Mesendoderm (in vitro differentiated cells): ENCODE data around the gene APOL5.

Source experiments
- DNase-seq: peaks from one replicate; pipeline ENCODE4 v3.0.0; 2013
- H2AK5ac ChIP-seq: 2 replicates; pipeline ENCODE4 v1.6.1; 2013; ENCODE audit warnings: low read length, inconsistent platforms
- H2BK120ac ChIP-seq: 2 replicates; pipeline ENCODE4 v1.6.1; 2013; ENCODE audit warnings: low read depth, mild to moderate bottlenecking, low read length, moderate library complexity, mixed read lengths
- H2BK15ac ChIP-seq: replicated peaks from 2 replicates; pipeline ENCODE4 v1.6.1; 2013; ENCODE audit warnings: low read depth, mild to moderate bottlenecking, moderate library complexity
- H2BK5ac ChIP-seq: 2 replicates; pipeline ENCODE4 v1.6.1; 2013; ENCODE audit warnings: low read length, inconsistent platforms
- H3K18ac ChIP-seq: 2 replicates; pipeline ENCODE4 v1.6.1; 2013; ENCODE audit warnings: mild to moderate bottlenecking, low read length, mixed read lengths
- H3K23ac ChIP-seq: one replicate; pipeline ENCODE4 v1.6.1; 2013; ENCODE audit warnings: low read length
- H3K27ac ChIP-seq: 2 replicates; pipeline ENCODE4 v1.5.1; 2013; ENCODE audit warnings: low read depth, mild to moderate bottlenecking, inconsistent platforms, low read length, moderate library complexity
- H3K27me3 ChIP-seq: 2 replicates; pipeline ENCODE4 v1.6.1; 2013; ENCODE audit warnings: low read length, control low read depth, mild to moderate bottlenecking, inconsistent platforms; ENCODE audit not compliant: insufficient read depth, poor library complexity
- H3K36me3 ChIP-seq: 2 replicates; pipeline ENCODE4 v1.6.1; 2013; ENCODE audit warnings: low read length, inconsistent platforms; ENCODE audit not compliant: control insufficient read depth, insufficient read depth
- H3K4ac ChIP-seq: one replicate; pipeline ENCODE4 v1.6.1; 2013; ENCODE audit warnings: low read depth, mild to moderate bottlenecking, low read length, moderate library complexity
- H3K4me1 ChIP-seq: 2 replicates; pipeline ENCODE4 v1.6.1; 2013; ENCODE audit warnings: low read depth, low read length, inconsistent platforms; ENCODE audit not compliant: control insufficient read depth
- H3K4me2 ChIP-seq: 2 replicates; pipeline ENCODE4 v1.6.1; 2013; ENCODE audit warnings: low read length
- H3K4me3 ChIP-seq: 2 replicates; pipeline ENCODE4 v1.5.1; 2013; ENCODE audit warnings: mild to moderate bottlenecking, low read length
- H3K56ac ChIP-seq: one replicate; pipeline ENCODE4 v1.6.1; 2013; ENCODE audit warnings: low read length
- H3K79me1 ChIP-seq: 2 replicates; pipeline ENCODE4 v1.6.1; 2013; ENCODE audit warnings: low read length, inconsistent platforms
- H3K79me2 ChIP-seq: 2 replicates; pipeline ENCODE4 v1.6.1; 2013; ENCODE audit warnings: mild to moderate bottlenecking, low read length; ENCODE audit not compliant: control insufficient read depth, insufficient read depth
- H3K9ac ChIP-seq: 2 replicates; pipeline ENCODE4 v1.6.1; 2013; ENCODE audit warnings: low read length, inconsistent platforms
- H4K5ac ChIP-seq: one replicate; pipeline ENCODE4 v1.6.1; 2013; ENCODE audit warnings: low read length
- H4K8ac ChIP-seq: one replicate; pipeline ENCODE4 v1.6.1; 2013; ENCODE audit warnings: low read depth, mild to moderate bottlenecking, control low read depth, low read length, moderate library complexity
- WGBS: extraction: QIAGEN DNeasy Blood & Tissue Kit; methylation state at CpG from one replicate; pipeline ENCODE4 v1.1.7; 2013; ENCODE audit warnings: low lambda C conversion rate, missing lambda C conversion rate; ENCODE audit not compliant: insufficient coverage; ENCODE audit errors: extremely low coverage; 5-methylcytosine and 5-hydroxymethylcytosine counted together

APOL5 gene

DNA sequence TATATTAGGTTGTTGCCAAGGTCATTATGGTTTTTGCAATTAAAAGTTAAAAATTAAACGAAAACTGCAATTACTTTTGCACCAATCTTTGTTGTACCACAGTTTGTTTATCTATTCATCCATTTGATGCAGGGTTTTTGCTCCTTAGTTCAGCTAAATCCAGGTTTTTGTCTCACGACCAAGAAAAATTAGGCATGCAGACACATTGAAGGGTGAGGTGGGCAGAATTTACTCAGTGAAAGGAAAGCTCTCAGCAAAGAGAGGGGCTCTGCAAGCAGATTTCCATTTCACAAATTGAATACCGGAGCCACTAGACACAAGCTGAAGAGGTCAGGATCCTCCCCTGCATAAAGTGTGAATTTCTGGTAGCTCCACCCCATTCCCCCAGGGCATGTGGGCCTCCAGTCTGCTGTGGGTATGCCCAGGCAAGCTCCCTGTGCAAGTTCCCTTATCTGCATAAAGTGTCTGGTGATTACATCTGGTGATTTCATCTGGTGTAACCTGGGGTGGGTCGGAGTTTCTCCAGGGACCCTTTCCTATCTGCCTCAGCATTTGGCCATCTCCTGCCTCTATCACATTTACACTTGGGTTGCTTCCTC is 36.1 kb upstream of the APOL5 start:
- no peak overlapping the region for H3K4me2 ChIP-seq
- H2AK5ac ChIP-seq, result no peak overlapping the region
- peak; percentile 30 for DNase-seq
- H4K8ac ChIP-seq, result no peak overlapping the region
- no peak overlapping the region for H2BK5ac ChIP-seq
- no peaks in the 10 kb centered on the region for H3K79me2 ChIP-seq
- no peaks in the 10 kb centered on the region for H3K36me3 ChIP-seq
- no peak overlapping the region for H3K18ac ChIP-seq
- no peaks in the 10 kb centered on the region for H3K79me1 ChIP-seq
- no peaks in the 10 kb centered on the region for H3K27me3 ChIP-seq
- H3K23ac ChIP-seq, result no peak overlapping the region
- no CpG with 5 or more reads among the region's 4 CpGs for WGBS
- no peak overlapping the region for H2BK15ac ChIP-seq
- H3K56ac ChIP-seq, result no peak overlapping the region
- H3K4ac ChIP-seq, result no peak overlapping the region
- no peak overlapping the region for H3K4me3 ChIP-seq
- no peak overlapping the region for H3K27ac ChIP-seq
- H4K5ac ChIP-seq, result no peak overlapping the region
- no peak overlapping the region for H3K9ac ChIP-seq
- no peaks in the 10 kb centered on the region for H3K4me1 ChIP-seq
- H2BK120ac ChIP-seq, result no peak overlapping the region

DNA sequence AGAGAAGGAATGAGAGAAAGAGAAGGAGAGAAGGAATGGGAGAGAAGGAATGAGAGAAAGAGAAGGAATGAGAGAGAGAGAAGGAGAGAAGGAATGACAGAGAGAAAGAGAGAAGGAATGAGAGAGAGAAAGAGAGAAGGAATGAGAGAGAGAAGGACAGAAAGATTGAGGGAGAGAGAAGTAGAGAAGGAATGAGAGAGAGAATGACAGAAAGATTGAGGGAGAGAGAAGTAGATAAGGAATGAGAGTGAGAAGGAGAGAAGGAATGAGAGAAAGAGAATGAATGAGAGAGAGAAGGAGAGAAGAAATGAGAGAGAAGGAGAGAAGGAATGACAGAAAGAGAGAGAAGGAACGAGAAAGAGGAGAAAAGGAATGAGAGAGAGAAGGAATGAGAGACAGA is 34.1 kb upstream of the APOL5 start:
- Histone ChIP-seq H4K8ac (no peak overlapping the region), H2BK15ac (no peak overlapping the region), H3K79me1 (no peaks in the 10 kb centered on the region), H3K4me1 (no peaks in the 10 kb centered on the region), H3K4ac (no peak overlapping the region), H2BK5ac (no peak overlapping the region), H3K9ac (no peak overlapping the region), H3K4me3 (no peak overlapping the region), H2BK120ac (no peak overlapping the region), H3K79me2 (no peaks in the 10 kb centered on the region), H4K5ac (no peak overlapping the region), H3K23ac (no peak overlapping the region), H3K27ac (no peak overlapping the region), H2AK5ac (no peak overlapping the region), H3K4me2 (no peak overlapping the region), H3K36me3 (no peaks in the 10 kb centered on the region), H3K27me3 (no peaks in the 10 kb centered on the region), H3K56ac (no peak overlapping the region), H3K18ac (no peak overlapping the region)
- 100% methylated on average over 1 of the region's 1 CpG for WGBS
- DNase-seq, result no peak

DNA sequence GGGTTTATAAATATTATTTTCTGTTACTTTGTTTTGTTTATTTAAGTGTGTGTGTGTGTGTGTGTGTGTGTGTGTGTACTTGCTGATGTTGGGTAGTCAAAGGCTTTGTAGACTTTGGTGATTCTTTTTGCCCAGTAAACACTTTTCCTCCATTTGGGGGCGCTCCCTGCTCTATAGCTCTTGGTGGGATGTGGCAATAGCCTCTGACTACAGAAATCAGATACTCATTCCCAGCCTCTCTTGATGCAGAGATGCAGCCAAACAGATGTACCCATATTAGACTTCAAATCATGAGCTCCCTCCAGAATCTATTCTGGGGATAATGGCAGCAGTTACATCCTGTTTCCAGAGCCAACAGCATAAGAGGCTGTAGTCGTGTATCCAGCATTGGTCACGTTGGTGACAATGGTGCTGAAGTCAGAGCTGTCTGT is 33.4 kb upstream of the APOL5 start:
- Histone ChIP-seq H4K5ac (no peak overlapping the region), H3K79me1 (no peaks in the 10 kb centered on the region), H3K27me3 (no peaks in the 10 kb centered on the region), H3K4ac (no peak overlapping the region), H3K18ac (no peak overlapping the region), H4K8ac (no peak overlapping the region), H2BK15ac (no peak overlapping the region), H3K4me2 (no peak overlapping the region), H3K4me3 (no peak overlapping the region), H2BK120ac (no peak overlapping the region), H3K9ac (no peak overlapping the region), H3K79me2 (no peaks in the 10 kb centered on the region), H3K27ac (no peak overlapping the region), H3K23ac (no peak overlapping the region), H3K36me3 (no peaks in the 10 kb centered on the region), H3K4me1 (no peaks in the 10 kb centered on the region), H3K56ac (no peak overlapping the region), H2BK5ac (no peak overlapping the region), H2AK5ac (no peak overlapping the region)
- no CpG with 5 or more reads among the region's 3 CpGs for WGBS
- peak; percentile 61 for DNase-seq

DNA sequence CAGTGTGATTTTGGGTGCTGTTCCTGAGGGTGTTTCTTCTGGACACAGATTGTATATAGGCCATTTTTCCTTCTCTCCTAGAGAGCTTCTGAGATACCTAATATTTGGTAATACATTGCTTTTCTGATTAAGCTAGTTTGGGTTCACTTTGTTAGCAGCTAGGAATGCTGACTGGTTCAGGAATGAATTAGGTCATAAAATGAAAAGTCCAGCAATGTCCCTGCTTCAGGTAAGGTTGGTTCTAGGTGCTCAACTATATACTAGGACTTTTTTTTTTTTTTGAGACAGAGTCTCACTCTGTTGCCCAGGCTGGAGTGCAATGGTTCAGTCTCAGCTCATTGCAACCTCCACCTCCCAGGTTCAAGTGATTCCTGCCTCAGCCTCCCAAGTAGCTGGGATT is 32.9 kb upstream of the APOL5 start:
- no peak overlapping the region for H2BK15ac ChIP-seq
- no peak overlapping the region for H4K5ac ChIP-seq
- H3K79me1 ChIP-seq, result no peaks in the 10 kb centered on the region
- no peak overlapping the region for H3K4me3 ChIP-seq
- H3K4ac ChIP-seq, result no peak overlapping the region
- H2AK5ac ChIP-seq, result no peak overlapping the region
- no peaks in the 10 kb centered on the region for H3K79me2 ChIP-seq
- no peak overlapping the region for H4K8ac ChIP-seq
- H3K23ac ChIP-seq, result no peak overlapping the region
- H3K36me3 ChIP-seq, result no peaks in the 10 kb centered on the region
- no peak overlapping the region for H3K18ac ChIP-seq
- DNase-seq, result no peak
- H3K4me1 ChIP-seq, result no peaks in the 10 kb centered on the region
- H2BK5ac ChIP-seq, result no peak overlapping the region
- H3K27me3 ChIP-seq, result no peaks in the 10 kb centered on the region
- H3K27ac ChIP-seq, result no peak overlapping the region
- no peak overlapping the region for H2BK120ac ChIP-seq
- no peak overlapping the region for H3K4me2 ChIP-seq
- no peak overlapping the region for H3K56ac ChIP-seq
- H3K9ac ChIP-seq, result no peak overlapping the region

DNA sequence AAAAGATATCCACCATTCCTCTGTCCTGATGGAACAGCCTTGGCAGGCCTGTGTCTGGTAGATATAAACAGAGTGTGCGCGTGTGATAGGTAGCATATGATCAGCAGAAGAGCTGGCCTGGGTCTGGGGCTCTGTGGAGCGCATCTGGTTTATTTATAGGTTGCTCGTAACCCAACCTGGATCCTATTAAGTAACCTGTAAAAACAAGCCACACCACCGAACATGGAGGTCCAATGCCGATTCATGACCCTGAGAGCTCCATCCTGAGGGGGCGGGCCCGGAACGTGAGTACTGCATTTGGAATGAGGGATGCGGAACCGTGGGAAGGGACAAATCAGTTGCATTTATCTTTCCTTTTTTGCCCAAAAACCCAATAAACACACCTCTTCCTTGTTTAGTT is 31.9 kb upstream of the APOL5 start:
- no peak overlapping the region for H3K4ac ChIP-seq
- H3K79me2 ChIP-seq, result no peaks in the 10 kb centered on the region
- no CpG with 5 or more reads among the region's 11 CpGs for WGBS
- H3K79me1 ChIP-seq, result no peaks in the 10 kb centered on the region
- H4K5ac ChIP-seq, result no peak overlapping the region
- no peak overlapping the region for H3K56ac ChIP-seq
- H2BK15ac ChIP-seq, result no peak overlapping the region
- no peak overlapping the region for H3K18ac ChIP-seq
- no peaks in the 10 kb centered on the region for H3K36me3 ChIP-seq
- H2AK5ac ChIP-seq, result no peak overlapping the region
- H4K8ac ChIP-seq, result no peak overlapping the region
- H2BK120ac ChIP-seq, result no peak overlapping the region
- H3K9ac ChIP-seq, result no peak overlapping the region
- no peak for DNase-seq
- no peak overlapping the region for H3K27ac ChIP-seq
- no peak overlapping the region for H3K4me2 ChIP-seq
- H3K23ac ChIP-seq, result no peak overlapping the region
- no peak overlapping the region for H3K4me3 ChIP-seq
- H3K4me1 ChIP-seq, result no peaks in the 10 kb centered on the region
- H3K27me3 ChIP-seq, result no peaks in the 10 kb centered on the region
- no peak overlapping the region for H2BK5ac ChIP-seq

DNA sequence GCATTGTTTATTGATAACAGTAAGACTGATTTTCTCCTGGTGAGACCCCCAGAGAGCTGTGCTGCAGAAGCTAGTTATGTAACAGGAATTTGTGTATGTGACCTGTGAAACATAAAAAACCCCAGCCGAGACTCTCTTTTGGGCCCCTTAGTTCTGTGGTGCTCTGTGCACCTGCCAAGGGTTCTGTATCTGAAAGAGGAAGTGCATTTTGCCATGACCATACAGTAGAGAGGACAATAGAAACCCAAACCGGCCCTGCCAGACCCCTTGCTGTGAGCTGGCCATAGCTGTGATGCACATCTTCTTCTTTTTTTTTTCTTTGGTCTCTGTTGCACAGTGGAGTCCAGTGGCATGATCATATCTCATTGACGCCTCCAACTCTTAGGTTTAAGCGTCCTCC is 31.4 kb upstream of the APOL5 start:
- H4K8ac ChIP-seq, result no peak overlapping the region
- H2AK5ac ChIP-seq, result no peak overlapping the region
- H3K4me1 ChIP-seq, result no peaks in the 10 kb centered on the region
- WGBS, result no CpG with 5 or more reads among the region's 4 CpGs
- H2BK5ac ChIP-seq, result no peak overlapping the region
- no peak for DNase-seq
- no peak overlapping the region for H3K27ac ChIP-seq
- no peak overlapping the region for H3K4me2 ChIP-seq
- H2BK15ac ChIP-seq, result no peak overlapping the region
- H3K9ac ChIP-seq, result no peak overlapping the region
- no peak overlapping the region for H4K5ac ChIP-seq
- H3K79me1 ChIP-seq, result no peaks in the 10 kb centered on the region
- no peak overlapping the region for H3K4me3 ChIP-seq
- no peak overlapping the region for H3K4ac ChIP-seq
- H2BK120ac ChIP-seq, result no peak overlapping the region
- no peak overlapping the region for H3K18ac ChIP-seq
- H3K79me2 ChIP-seq, result no peaks in the 10 kb centered on the region
- no peak overlapping the region for H3K56ac ChIP-seq
- H3K36me3 ChIP-seq, result no peaks in the 10 kb centered on the region
- no peaks in the 10 kb centered on the region for H3K27me3 ChIP-seq
- H3K23ac ChIP-seq, result no peak overlapping the region
